Omental fat pad (tissue), 4 donors: Measurements from ENCODE around the gene SLAIN2. TPM values are rescaled to one million over a fixed set of nuclear protein-coding genes. Genes with fewer than 3 reads are reported as not detected.
"Not testable (repeated sequence)": the region's sequence is repeated elsewhere in the genome, so short reads cannot be mapped to it uniquely, and the experiment has no call there.

ENCODE experiments used
- ATAC-seq: fragments of 150-250 bp; one replicate; pipeline ENCODE4 v1.9.1; 2016; ENCODE audit warnings: mild to moderate bottlenecking, moderate library complexity; ENCODE audit not compliant: low FRiP score
- DNase-seq: peaks from one replicate; pipeline ENCODE4 v3.0.0-alpha.2; 2019; ENCODE audit warnings: low spot score
- total RNA-seq, 4 donors: library from RNA; depleted of rRNA; stranded (reverse); fragments of >200 nt; gene quantifications; one replicate each; pipeline ENCODE4 v1.1.0, GENCODE V29; 2016
- TF ChIP-seq, protein P1 (sequence below), 3 donors: fragments of 450-650 bp; IDR thresholded peaks; one replicate each; pipeline ENCODE4 v1.5.1; 2016 to 2017; ENCODE audit warnings: antibody characterized with exemption in 3 of 3, mild to moderate bottlenecking in 3 of 3, moderate library complexity in 2 of 3

Gene SLAIN2
- total RNA-seq: 10 to 100 TPM; 27.7 to 92.6 (median 57.4) TPM

DNA sequence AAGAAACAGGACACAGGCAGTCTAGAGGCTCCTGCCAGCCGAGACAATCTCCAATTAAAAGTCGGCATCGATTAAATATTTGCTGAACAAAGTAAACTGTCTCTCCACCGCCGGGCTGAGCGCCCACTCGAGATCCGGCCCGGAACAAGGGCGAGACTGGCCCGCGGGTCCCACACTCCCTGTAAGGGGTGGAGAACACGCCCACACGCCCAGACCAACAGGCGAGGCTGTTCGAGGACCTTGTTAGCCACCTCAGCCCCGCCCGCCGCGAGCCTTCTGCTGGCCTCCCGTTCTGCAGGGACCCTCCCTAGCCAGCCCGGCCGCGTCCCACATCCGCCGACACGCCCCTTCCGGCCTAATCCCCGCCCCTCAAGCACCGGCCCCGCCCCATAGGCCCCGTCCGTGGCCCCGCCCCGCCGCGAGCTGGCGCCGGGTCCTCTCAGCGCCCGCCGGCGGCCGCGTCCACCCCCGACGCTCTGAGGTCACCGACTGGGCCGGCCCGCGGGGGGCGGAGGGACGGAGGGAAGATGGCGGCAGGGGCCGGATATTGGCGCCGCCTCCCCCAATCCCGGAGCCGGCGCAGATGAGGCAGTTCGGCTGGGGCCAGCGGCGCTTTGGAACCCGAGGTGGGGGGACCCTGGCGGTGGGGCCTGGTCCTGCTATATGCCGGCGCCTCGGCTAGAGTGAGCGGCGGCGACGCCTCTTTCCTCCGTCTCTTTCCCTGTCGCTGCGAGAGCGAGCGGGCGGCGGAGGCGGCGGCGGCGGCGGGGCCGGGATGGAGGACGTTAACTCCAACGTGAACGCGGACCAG lies at the start of gene SLAIN2:
TSS of gene SLAIN2 (plus strand) at position 565 of the 811 bp plus-strand sequence. CDS start at position 776, 211 bp downstream.
- TF ChIP-seq, protein P1, sequence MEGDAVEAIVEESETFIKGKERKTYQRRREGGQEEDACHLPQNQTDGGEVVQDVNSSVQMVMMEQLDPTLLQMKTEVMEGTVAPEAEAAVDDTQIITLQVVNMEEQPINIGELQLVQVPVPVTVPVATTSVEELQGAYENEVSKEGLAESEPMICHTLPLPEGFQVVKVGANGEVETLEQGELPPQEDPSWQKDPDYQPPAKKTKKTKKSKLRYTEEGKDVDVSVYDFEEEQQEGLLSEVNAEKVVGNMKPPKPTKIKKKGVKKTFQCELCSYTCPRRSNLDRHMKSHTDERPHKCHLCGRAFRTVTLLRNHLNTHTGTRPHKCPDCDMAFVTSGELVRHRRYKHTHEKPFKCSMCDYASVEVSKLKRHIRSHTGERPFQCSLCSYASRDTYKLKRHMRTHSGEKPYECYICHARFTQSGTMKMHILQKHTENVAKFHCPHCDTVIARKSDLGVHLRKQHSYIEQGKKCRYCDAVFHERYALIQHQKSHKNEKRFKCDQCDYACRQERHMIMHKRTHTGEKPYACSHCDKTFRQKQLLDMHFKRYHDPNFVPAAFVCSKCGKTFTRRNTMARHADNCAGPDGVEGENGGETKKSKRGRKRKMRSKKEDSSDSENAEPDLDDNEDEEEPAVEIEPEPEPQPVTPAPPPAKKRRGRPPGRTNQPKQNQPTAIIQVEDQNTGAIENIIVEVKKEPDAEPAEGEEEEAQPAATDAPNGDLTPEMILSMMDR (IDR thresholded peaks at IDR 0.05): no peak
- DNase-seq (peak; percentile 98), ATAC-seq (peak; percentile 96)

DNA sequence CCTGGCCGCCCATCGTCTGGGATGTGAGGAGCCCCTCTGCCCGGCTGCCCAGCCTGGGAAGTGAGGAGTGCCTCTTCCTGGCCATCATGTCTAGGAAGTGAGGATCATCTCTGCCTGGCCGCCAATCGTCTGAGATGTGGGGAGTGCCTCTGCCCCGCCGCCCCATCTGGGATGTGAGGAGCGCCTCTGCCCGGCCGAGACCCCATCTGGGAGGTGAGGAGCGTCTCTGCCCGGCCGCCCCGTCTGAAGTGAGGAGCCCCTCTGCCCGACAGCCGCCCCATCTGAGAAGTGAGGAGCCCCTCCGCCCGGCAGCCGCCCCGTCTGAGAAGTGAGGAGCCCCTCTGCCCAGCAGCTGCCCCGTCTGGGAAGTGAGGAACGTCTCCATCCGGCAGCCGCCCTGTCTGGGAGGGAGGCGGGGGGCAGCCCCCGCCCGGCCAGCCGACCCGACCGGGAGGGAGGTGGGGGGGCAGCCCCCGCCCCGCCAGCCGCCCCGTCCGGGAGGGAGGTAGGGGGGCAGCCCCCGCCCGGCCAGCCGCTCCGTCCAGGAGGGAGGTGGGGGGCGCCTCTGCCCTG lies 49.0 kb upstream of the SLAIN2 start:
- not testable (repeated sequence) for DNase-seq

DNA sequence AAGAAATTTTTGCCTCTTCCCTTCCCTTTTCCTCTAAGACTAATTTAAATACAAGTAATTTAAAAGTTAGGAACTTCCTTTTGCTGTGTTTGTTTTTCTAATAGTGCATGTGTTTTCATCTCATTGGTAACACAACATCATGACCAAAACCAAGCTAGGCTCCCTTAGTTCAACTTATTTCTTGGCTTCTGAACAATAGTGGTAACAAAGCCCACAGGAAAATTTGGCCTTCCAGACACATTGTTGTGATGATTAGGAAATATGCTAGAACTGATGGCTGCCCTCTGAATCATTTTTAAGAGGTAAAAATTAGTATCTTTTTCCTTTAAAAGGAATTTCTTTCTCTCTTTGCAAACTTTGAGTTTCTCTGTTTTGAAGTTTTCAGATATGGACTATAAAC lies 46.2 kb upstream of the SLAIN2 start:
- TF ChIP-seq, protein P1 (IDR thresholded peaks at IDR 0.05): no peak
- DNase-seq: no peak

More for the DNA sequence above, 49.0 kb upstream of the SLAIN2 start:
- not testable (repeated sequence) for ATAC-seq

DNA sequence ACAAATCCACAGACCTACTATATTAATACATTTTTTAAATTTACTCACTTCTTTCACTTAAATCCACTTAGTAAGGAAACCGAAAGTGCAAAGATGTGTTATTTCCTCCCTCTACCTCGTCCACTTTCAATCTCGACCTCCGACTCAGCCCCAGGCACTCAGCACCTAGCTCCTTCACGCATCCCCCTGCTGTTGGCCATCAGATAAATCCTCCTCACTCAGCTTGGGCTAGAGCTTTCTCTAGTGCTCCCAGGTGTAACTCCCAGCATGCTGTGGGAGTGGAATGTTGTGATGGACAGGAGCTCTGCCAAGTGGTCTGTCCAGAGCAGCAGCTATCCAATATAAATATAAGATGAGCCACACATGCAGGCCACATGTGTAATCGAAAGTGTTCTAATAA lies 45.0 kb upstream of the SLAIN2 start:
- TF ChIP-seq, protein P1 (IDR thresholded peaks at IDR 0.05): no peak
- ATAC-seq (no peak), DNase-seq (no peak)

More for the DNA sequence above, 46.2 kb upstream of the SLAIN2 start:
- ATAC-seq: no peak

DNA sequence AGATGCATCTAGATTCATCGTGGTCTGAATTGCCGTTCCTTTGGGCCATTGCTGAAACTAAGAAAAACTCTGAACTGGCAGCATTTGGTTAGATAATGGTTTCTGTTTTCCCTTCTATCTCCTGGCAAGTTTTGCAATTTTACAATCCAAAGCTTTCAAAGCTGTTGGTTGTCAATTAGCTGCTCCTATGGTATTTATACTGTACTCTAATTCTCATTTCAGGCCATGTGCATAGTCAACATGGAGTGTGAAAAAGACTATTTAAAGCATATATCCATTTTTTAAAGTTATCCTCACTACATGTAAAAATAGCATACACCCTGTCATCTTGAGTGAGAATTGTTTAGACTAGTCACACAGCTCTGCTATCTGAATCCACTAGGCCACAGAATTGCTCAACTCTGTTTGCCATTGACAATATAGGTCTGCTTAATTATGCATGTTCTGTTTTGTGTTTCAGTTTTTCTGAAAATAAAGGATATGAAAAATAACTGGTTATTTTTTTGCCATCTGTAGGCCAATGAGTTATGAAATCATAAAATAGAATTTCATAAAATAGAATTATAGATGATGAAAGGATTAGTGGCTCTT lies 44.0 kb upstream of the SLAIN2 start:
- DNase-seq: no peak
- no peak for ATAC-seq
- TF ChIP-seq, protein P1 (IDR thresholded peaks at IDR 0.05): no peak

DNA sequence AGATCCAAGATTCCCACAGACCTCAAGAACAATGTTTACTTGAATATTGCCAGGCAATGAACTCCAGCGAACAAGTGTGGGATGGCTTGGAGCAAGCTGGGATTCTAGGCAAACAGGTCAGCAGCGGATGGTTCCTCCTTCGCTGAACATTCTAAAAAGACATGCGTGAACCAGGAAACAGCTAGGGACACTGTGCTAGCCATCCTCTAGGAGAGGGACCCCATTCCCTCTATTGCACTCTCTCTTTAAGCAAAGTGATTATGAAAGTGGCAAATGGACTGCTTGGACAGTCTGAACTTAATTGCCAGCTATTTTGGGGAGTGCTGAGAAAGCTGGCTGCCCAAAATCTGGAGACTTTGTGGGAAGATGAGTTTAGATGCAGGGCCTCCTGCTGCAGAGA lies 41.8 kb upstream of the SLAIN2 start:
- ATAC-seq: no peak
- TF ChIP-seq, protein P1 (IDR thresholded peaks at IDR 0.05): no peak
- no peak for DNase-seq

DNA sequence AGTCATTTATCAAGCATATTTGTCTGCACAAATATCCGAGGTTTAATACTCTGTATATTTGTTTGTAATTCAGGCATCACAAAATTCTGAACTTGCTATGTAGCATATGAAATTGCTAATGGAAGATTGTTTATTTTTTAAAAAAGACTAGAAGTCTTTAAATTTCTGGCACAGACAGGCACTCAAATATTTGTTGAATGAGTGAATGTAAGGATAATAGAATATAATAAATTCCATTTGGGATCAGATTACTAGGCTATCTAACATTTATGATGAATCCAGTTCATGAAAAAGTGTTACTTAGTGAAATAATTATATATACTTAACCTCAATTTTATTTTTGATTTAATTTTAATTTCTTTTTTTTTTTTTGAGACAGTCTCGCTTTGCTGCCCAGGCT lies 41.3 kb upstream of the SLAIN2 start:
- TF ChIP-seq, protein P1 (IDR thresholded peaks at IDR 0.05): no peak
- DNase-seq: no peak
- ATAC-seq: no peak
